GM18870 (cell line): Measurements from ENCODE around the gene HNRNPC.
"Not testable (repeated sequence)": the region's sequence is repeated elsewhere in the genome, so short reads cannot be mapped to it uniquely, and the experiment has no call there.

Experiments
- ATAC-seq: cut with Tn5 transposase; IDR thresholded peaks from one replicate; pipeline ENCODE4 v1.9.1; 2021; ENCODE audit warnings: moderate library complexity; ENCODE audit not compliant: unreplicated experiment

The HNRNPC gene

DNA sequence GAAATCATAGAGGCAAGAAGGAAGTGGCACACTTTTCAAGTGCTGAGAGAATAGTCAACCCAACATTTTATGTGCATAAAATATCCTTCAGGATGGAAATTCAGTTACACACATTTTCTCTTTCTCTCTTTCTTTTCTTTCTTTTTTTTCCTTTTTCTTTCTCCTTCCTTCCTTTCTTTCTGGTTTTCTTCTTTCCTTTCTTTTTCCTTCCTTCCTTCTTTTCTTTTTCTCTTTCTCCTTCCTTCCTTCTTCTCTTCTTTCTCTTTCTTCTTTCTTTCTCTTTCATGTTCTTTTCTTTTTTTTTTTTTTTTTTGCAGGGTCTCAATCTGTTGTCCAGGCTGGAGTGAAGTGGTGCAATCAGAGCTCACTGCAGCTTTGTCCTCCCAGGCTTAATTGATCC, 74.6 kb downstream of the HNRNPC start:
- ATAC-seq: no peak

DNA sequence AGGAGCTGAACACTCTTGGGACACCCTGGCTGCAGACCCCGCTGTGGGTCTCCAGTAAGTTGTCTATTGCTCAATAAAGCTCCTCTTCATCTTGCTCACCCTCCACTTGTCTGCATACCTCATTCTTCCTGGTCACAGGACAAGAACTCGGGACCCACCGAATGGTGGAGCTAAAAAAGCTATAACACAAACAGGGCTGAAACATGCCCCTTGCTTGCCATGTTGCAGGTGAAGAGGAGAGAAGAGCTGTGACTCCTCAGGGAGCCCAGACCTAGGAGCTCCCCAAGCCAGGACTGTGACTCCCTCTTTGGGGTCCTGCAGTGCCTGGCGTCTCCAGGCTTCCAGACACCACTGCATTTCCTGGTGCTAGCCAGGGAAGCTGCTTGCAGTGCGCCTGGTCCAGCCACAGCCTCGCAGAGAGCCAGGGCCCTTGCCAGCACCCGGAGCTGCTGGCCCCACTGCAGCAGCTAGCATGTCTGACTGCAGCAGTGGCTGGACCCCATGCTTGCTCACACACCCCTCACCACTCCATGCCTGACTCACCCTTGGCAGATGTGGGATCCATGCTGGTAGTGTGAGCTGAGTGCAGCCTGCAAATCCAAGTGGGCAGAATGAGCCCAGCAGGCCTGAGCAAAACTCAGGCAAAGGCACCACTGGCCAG, 76.2 kb downstream of the HNRNPC start:
- no peak for ATAC-seq

DNA sequence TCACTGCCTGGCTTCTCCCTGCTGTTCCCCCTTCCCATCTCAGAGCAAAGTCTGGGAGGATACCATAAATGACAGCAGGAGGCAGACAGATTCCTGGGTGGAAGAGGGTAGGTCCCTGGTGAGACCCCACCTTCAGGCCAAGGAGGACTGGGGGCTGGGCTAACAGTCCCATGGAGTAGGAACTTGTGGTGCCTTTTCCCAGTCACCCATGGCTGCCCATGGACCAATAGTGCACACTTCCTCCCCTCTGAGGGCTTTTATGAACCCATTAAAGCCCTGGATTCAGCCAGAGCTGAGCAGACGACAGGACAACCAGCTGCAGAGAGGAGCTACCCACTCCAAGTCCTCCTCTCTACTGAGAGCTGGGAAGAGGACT, 76.8 kb downstream of the HNRNPC start:
- ATAC-seq: no peak

DNA sequence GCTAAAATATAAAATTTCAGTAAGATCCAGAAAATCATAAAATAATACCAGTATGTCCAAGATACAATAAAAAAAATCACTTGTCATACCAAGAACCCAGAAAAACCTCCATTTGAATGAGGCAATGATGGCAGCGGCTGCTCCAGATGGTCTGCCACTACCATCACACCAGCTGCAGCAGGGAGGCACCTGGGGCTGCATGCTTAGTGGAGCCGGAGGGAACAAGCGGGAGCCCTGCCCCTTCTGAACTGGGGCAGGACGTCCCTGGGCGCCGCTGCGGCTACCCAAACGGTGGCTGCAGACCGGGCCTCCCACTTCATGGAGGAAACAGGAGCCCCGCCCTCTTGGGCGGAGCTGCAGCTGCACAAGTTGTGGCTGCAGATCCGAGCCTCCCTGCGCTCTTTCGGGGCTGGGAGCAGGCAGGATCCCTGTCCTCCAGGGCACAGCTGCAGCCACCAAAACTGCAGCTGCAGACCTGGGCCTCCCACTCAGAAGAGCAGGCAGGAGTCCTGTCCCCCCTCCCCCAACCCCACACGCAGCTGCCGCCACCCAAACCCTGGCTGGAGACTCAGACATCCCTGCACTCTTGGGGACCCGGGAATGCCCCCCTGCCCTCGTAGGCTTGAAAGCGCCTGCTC, 77.3 kb downstream of the HNRNPC start:
- ATAC-seq: no peak

DNA sequence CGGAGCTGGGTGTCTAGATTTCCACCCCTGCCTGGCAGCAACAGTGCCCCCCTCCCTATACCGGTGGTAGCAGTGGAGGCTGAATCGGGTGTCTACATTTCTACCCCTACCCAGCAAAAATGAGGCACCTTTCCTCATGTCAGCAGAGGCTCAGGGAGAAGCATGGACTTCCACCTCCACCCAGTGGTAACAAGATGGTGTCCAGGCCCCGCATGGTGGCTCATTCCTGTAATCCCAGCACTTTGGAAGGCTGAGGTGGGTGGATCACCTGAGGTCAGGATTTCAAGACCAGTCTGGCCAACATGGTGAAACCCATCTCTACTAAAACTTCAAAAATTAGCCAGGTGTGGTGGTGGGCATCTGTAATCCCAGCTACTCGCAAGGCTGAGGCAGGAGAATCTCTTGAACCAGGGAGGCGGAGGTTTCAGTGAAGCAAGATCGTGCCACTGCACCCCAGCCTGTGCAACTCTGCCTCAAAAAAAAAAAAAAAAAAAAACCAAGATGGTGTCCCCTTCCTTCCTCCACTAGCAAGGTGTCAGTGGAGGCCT, 77.9 kb downstream of the HNRNPC start:
- no peak for ATAC-seq

DNA sequence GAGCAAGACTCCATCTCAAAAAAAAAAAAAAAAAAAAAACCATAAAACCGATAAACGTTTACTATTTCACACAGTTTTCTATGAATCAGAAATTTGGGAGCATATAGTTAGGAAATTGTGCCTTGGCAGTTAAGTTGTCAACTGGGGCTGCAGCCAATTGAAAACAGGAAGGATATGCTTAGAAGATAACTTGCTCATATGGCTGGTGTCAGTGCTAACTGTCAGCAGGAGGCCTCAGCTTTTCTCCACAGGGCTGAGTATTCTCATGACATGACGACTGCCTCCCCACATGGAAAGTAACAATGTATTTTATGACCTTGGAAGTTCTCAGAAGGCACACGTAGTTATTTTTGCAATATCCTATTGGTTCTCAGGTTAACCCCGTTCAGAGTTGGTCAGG, 83.8 kb downstream of the HNRNPC start:
- no peak for ATAC-seq

DNA sequence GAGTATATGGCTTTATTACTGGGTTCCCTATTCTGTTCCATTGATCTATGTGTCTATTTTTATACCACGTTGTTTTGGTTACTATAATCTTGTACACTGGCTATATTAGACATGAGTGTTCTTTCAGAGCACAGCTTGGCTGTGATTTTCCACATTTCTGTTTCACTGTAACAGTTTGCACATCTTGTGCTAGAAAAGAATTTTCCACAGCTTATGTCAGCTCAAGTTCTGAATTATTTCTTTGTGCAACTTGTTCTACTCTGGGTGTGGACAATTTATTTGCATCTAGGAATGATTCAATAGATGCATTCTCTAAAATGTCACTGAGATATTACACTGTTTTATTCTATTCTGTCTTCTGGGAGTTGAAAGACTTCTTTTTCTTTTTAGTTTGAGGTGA, 85.0 kb downstream of the HNRNPC start:
- no peak for ATAC-seq

DNA sequence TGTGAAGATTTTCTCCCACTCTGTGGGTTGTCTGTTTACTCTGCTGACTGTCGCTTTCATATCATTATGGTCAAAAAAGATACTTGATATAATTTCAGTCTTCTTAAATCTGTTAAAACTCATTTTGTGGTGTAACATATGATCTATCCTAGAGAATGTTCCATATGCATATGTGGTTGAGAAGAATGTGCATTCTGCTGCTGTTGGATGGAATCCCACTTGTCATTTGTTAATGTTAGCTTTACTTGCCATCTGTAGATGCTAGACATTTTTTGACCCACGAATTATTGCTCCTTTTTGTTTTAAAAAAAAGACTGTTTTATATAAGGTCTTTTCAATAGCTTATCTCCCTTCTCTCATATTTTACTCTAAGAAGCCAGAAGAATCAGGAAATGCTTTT, 87.1 kb downstream of the HNRNPC start:
- no peak for ATAC-seq

DNA sequence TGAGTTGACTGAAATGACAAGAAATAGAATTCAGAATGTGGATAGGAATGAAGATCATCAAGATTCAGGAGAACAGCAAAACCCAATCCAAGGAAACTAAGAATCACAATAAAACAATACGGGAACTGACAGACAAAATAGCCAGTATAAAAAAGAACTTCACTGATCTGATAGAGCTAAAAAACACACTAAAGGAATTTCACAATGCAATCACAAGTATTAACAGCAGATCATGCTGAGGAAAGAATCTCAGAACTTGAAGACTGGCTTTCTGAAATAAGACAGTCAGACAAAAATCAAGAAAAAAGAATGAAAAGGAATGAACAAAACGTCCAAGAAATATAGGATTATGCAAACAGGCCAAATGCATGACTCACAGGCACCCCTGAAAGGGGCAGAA, 98.1 kb downstream of the HNRNPC start:
- ATAC-seq: no peak

DNA sequence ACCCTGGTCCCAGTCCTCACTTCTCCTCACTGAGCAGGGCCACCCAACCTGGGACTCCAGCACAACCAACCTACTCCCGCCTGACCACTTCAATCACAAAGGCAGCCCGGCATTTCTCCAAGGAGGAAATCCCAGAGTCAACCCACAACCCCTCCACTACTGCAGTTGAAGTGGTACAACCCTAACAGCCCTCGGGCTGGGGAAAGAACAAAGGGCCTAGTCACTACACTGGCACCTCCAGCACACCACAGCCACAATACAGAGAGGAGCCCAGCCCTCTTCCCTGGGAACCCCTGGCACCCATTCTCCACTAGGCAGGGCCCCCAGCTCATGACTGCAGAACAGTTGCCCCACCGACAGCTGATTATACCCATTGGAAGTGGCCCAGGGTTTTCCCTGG, 99.7 kb downstream of the HNRNPC start:
- ATAC-seq: no peak

DNA sequence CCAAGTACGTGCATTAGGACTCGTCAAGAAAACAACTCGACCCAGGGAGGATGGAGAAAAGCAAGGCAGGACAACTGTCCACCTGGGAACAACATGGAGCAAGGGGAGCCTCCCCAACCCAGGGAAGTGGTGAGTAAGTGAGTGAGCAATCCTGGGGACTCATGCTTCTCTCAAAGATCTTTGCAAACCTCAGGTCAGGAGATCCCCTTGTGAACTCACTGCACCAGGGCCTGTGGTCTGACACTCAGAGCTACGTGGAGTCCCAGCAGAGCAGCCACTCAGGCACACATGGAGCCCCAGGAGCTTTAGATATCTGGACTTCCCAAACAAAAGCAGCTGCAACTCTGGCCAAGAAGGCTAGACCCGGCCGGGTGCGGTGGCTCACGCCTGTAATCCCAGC, 101.2 kb downstream of the HNRNPC start:
- no peak for ATAC-seq

DNA sequence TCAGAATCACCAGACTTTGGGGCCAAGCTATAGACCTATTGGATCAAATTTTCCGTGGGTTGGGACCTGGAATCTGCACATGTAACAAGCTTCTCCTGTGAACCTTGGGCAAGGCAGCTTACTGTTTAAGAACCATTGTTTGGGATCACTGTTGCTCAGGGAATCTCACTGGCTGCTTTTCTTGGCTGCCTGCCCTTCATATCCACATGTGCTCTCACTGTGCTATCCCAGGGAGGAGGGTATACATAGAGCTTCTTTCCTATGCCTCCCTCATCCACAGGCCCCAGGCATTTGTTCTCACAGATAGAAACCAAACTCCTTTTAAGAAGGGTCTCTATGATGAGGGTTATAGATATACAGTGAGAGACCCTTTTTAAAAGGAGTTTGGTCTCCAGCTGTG, 103.6 kb downstream of the HNRNPC start:
- ATAC-seq: not testable (repeated sequence)

DNA sequence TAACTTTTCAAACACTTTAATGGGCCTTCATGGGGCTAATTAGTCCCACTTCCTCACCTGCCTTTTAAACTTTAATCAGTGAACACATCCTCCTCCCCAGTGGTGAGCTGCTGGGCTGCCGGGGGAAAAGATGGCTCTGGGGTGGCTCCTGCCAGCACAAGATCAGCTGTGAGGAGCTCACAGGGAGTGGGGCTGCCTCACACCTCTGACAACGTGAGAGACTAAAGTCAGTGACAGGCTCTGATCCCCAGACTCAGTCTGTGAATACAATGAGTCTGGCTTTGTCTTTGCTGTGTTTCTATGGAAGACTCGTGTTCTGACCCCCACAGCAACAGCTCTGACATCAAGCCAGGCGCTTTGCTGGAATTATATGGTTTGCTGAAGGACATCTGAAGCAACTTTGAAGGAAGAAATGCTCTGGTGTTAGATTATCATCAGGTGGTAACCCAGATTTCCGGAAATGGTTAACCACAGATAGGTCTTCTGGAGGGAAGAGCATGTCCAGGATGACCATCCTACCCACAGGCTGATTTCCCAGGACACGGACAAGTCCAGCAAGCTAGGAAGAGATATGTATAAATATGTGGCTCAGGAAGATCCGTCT, 104.1 kb downstream of the HNRNPC start:
- not testable (repeated sequence) for ATAC-seq

DNA sequence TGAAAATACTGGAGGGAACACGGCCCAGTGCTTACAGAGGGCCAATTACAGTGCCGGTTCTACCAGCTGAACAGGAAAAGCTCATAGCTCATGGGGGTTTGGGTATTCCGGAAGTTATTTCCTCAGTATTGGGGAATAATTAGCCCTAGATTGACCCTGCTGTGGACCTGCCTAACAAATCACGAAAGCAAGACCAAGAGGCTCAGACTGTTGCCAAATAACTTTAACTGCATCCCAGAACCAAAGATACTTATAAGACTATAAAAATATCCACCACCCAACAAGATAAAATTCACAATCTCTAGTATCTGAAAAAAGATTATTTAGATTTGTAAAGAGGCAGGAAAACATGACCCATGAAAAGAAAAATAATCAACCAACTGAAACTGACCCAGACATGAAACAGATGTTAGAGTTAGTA, 105.4 kb downstream of the HNRNPC start:
- ATAC-seq: no peak

DNA sequence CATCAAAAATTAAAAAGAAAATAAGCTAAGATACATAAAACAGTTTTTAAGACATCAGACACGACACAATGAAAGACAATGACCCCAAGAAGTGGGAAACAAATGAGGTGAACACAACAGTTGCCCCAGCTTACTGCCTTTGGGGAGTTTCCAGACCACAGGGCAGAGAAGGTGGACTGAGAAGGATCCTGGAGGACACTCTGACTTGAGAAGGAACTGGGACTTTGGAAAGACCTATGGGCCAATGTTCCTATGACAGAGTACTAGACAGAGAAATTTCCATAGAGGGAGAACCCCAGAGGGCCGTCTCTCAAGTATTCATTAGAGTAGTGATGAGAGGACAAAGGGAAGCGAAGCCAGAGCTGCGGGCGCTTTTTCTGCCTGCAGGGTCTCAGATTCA, 107.2 kb downstream of the HNRNPC start:
- no peak for ATAC-seq

DNA sequence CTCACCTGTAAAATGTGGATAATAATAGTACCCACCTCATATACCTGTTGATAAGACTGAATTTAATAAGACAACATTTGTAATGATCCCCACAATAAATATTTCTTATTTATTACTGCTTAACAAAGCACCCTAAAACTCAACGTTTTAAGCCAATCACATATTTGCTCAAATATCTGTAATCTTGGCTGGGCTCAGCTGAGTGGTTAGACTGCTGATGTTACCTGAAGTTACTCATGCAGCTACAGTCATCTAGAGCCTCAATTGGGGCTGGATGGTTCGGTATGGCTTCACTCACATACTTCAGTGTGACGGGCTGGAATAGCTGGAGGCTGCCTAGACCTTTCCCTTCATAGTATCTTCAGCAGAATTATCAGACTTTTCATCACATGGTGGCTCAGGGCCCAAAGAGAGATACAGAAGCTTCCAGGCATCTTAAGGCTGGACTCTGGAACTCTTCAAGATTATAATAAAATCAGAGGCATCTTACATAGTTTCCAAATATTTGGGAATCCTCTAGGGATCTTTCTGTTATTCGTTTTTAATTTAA, 109.1 kb downstream of the HNRNPC start:
- ATAC-seq: no peak
